Activated naive CD4-positive, alpha-beta T cell treated with anti-CD3 and anti-CD28 coated beads, Interleukin-2, amount 10 ng/mL, durations not matched to agents 5 hours and 36 hours (primary cell): Measurements from ENCODE around the gene PSKH1. TPM values are rescaled to one million over a fixed set of nuclear protein-coding genes. Genes with fewer than 3 reads are reported as not detected.

ENCODE experiments used
- total RNA-seq, 2 experiments: library from RNA; stranded (reverse); gene quantifications; one replicate each; pipeline ENCODE4 v1.2.3, GENCODE V29; 2021

The PSKH1 gene
- total RNA-seq, result 10 to 100 TPM; 19.8 to 22.2 TPM

GRCh38 chr16:67892899-67893742, at the start of gene PSKH1:
PSKH1 (plus strand) TSS chr16:67893254; CDS start chr16:67908750, 15,496 bp downstream.

GRCh38 chr16:67846320-67847063, 46.6 kb upstream of the PSKH1 start, which contains the start of gene NUTF2:
NUTF2 (plus strand) TSS chr16:67846933; CDS start chr16:67865131, 18,198 bp downstream.

GRCh38 chr16:67847064-67847861, 45.8 kb upstream of the PSKH1 start, which contains the start of gene CENPT:
CENPT (minus strand) TSS chr16:67847693; CDS start chr16:67833859, 13,834 bp downstream.

GRCh38 chr16:67872631-67873434, 20.2 kb upstream of the PSKH1 start, which contains the start of gene EDC4:
EDC4 (plus strand) TSS chr16:67873052; CDS start chr16:67873262, 210 bp downstream.

GRCh38 chr16:67884684-67885083, 8.4 kb upstream of the PSKH1 start, which contains the start of gene NRN1L:
NRN1L (plus strand) TSS chr16:67884885; CDS start chr16:67884904, 19 bp downstream.

GRCh38 chr16:67931712-67932461, 38.8 kb downstream of the PSKH1 start, which contains the start of gene CTRL:
CTRL (minus strand) TSS chr16:67931862; CDS start chr16:67931852, 10 bp downstream.

GRCh38 chr16:67936124-67936879, 43.2 kb downstream of the PSKH1 start, which contains the start of gene PSMB10:
PSMB10 (minus strand) TSS chr16:67936850; CDS start chr16:67936749, 101 bp downstream.

GRCh38 chr16:67943619-67944504, 50.8 kb downstream of the PSKH1 start, which contains the start of gene LCAT:
LCAT (minus strand) TSS chr16:67944120; CDS start chr16:67944101, 19 bp downstream.

GRCh38 chr16:67968400-67969253, 75.6 kb downstream of the PSKH1 start, which contains the start of gene SLC12A4:
SLC12A4 (minus strand) TSS chr16:67968637; CDS start chr16:67968553, 84 bp downstream.

Other genes with a start within 250 kb of the PSKH1 start
- gene CARMIL2, start 248.1 kb upstream of the PSKH1 start, total RNA-seq, result 100 to 1,000 TPM; 179 to 189 TPM
- gene ACD, start 233.0 kb upstream of the PSKH1 start, total RNA-seq, result 10 to 100 TPM; 34.5 TPM
- gene PARD6A, start 232.3 kb upstream of the PSKH1 start, total RNA-seq, result 10 to 100 TPM; 12.0 to 12.8 TPM
- 1 to 10 TPM; 6.8 to 8.4 TPM for gene ENKD1, start 226.5 kb upstream of the PSKH1 start, total RNA-seq
- 1 to 10 TPM; 4.8 to 6.1 TPM for gene C16orf86, start 226.4 kb upstream of the PSKH1 start, total RNA-seq
- 10 to 100 TPM; 14.3 to 14.8 TPM for gene GFOD2, start 173.9 kb upstream of the PSKH1 start, total RNA-seq
- gene RANBP10, start 86.7 kb upstream of the PSKH1 start, total RNA-seq, result 10 to 100 TPM; 24.3 to 28.0 TPM
- under 1 TPM; 0.35 to 0.51 TPM for gene TSNAXIP1, start 86.4 kb upstream of the PSKH1 start, total RNA-seq
- gene THAP11, start 50.9 kb upstream of the PSKH1 start, total RNA-seq, result 10 to 100 TPM; 42.1 to 42.6 TPM
- gene NUTF2, start 46.3 kb upstream of the PSKH1 start, total RNA-seq, result 100 to 1,000 TPM in 1 of 2 experiments, 10 to 100 TPM in 1; 99.1 to 101 TPM
- 10 to 100 TPM; 55.1 to 62.1 TPM for gene CENPT, start 45.6 kb upstream of the PSKH1 start, total RNA-seq
- 100 to 1,000 TPM in 1 of 2 experiments, 10 to 100 TPM in 1; 95.0 to 104 TPM for gene EDC4, start 20.2 kb upstream of the PSKH1 start, total RNA-seq
- 1 to 10 TPM; 1.3 to 2.0 TPM for gene NRN1L, start 8.4 kb upstream of the PSKH1 start, total RNA-seq
- gene CTRL, start 38.6 kb downstream of the PSKH1 start, total RNA-seq, result 1 to 10 TPM; 5.5 to 6.1 TPM
- gene PSMB10, start 43.6 kb downstream of the PSKH1 start, total RNA-seq, result 100 to 1,000 TPM; 247 to 259 TPM
- gene LCAT, start 50.9 kb downstream of the PSKH1 start, total RNA-seq, result 10 to 100 TPM; 14.6 to 15.1 TPM
- 10 to 100 TPM; 31.3 to 32.2 TPM for gene SLC12A4, start 75.4 kb downstream of the PSKH1 start, total RNA-seq
- gene DPEP3, start 87.2 kb downstream of the PSKH1 start, total RNA-seq, result under 1 TPM in 1 of 2 experiments, not detected in 1; 0.14 TPM
- gene DPEP2, start 106.2 kb downstream of the PSKH1 start, total RNA-seq, result 10 to 100 TPM; 12.0 to 12.9 TPM
- gene DPEP2NB, start 122.7 kb downstream of the PSKH1 start, total RNA-seq, result not detected
- gene DDX28, start 130.0 kb downstream of the PSKH1 start, total RNA-seq, result 10 to 100 TPM; 14.6 to 16.3 TPM
- 10 to 100 TPM; 18.9 to 20.8 TPM for gene DUS2, start 130.0 kb downstream of the PSKH1 start, total RNA-seq
- 100 to 1,000 TPM; 116 to 117 TPM for gene NFATC3, start 192.1 kb downstream of the PSKH1 start, total RNA-seq